ENCODE results near the gene ANKRD35.

ANKRD35 gene

DNA sequence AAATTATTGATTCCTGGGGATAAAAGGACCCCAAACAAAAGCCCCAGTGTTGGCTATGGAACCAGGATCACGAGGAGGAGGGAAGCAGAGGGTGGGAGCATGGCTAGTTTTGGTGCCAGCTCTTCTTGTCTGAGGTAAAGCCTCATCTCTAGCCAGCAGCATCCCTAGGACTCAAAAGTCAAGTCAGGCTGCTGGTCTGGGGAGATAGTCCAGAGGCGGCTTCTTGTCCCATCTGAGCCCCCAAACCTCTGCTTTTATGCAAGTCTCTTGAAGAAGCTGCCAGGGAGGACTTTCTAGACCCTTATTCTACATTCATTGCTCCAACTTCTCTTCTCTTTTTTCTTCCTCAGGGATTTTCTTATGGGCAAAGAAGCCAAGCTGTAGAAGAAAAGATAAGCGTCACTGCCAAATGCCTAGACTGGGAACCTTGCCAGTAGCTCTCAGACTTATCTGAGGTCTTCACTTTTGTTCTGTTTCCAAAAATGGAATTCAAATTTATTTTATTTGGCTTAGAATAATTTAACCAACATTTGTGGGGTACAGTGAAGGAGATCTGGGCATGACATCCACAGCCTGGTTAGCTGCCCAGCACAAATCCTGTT is 6.9 kb upstream of the ANKRD35 start:
- peak; percentile 72 for DNase-seq

DNA sequence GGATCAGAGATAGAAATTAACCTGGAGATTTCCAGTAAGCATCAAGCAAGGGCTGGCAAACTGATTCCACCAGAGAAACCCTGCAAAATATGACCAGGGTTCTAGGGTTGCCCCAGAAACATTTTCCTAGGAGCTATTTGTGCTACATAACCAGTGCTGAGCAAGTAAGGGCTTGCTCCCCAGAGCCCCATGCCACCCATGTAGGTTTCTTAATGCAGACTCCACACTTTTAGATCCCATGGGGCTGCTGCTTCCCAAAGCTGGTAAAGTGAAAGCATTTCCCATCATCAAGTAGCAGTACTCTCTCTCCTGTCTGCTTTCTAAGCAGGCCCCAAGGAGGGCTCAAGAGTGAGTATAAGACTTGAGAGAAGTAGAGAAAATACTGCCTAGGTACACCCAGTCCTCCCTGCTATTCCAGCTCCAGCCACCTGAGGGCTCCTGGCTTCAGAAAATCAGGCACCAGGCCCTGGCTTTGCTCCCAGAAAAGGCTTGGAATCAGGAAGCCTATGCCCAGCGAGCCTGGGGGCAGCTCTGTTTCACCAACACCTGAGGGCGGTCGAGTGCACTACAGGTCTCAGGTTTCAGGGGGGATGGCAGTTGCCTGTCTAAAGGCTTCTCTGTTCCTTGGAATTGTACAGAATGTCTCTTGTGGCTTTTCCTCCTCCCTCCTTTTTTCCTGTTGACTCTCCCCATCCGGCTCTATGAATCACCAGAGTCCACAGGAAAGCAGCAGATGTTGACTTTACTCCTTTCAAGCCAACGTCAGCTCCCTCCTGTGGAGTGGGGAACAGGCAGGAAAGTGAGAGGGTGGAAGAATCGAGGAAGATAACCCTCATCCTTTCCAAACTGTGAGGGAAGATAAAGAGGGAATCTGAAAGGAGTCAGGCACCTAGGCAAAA is 6.2 kb upstream of the ANKRD35 start:
- DNase-seq: peak; percentile 99

DNA sequence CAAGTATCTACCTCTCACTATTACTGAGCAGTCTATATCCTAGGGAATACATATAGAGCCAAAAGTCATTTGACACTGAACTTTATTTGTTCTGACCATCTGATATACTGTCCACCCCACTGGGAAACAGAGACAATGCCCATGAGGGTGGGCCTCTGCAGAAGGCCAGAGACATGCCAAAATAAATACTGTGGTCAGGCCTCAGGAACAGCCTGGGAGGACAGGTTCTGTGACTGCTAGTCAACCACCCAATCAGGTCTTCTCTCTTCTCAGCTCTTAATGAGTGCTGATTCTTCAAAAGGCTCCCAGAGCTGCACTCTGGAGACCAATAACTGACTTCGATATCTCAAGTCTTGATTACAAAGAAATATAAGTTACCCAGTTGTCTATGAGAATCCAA is 5.5 kb upstream of the ANKRD35 start:
- no peak for DNase-seq

DNA sequence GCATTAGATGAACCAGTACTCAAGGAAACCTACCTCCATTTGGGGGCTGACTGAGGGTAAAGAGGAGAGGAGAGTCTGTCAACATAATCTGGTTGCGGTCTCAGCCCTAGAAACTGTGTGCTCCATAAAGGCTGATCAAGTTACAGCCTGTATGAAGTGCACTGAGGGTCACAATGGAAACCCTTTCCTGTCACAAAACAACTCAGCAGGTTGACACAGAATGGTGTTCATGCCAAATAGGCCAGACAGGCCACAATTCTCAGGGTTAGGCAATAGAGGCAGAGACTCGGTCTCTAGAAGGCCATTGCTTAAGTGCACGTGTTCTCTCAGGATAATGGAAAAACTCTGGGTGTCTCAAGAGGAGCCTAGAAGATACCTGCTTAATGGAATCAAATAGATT is 4.1 kb upstream of the ANKRD35 start:
- DNase-seq: no peak

DNA sequence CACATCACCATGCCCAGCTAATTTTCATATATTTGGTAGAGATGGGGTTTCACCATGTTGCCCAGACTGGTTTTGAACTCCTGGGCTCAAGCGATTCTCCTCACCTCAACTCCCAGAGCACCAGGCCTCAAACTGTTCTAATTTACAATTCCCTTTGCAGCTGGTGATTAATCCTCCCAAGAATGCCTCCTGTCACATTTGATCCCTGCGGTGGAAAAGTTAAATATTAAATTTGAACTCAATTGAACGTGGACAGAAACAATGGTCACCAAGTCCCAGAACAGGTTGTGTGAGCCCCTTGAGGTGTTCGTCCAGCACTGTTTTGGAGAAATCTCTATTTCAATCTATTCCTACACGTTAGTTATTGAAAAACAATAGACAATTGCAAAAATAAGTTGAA is 2.0 kb upstream of the ANKRD35 start:
- no peak for DNase-seq

DNA sequence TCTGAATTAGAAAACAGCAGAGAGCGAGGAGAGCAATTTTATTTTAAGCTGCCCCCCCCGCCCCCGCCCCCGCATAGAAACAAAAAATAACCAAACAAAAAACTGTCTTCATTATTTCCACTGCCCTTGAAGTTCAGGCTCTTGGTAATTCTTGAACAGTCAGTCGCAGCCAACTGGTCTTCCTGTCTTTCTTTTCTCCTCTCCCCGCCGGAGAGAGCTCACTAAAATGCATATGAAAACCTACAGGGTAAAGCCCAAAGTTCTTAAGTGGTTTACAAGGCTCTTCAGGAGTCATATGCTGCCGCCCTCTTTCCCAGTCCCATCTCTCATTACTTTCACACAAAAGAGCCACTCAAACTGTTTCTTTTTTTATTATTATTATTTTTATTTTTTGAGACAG is 1.1 kb upstream of the ANKRD35 start:
- no peak for DNase-seq

DNA sequence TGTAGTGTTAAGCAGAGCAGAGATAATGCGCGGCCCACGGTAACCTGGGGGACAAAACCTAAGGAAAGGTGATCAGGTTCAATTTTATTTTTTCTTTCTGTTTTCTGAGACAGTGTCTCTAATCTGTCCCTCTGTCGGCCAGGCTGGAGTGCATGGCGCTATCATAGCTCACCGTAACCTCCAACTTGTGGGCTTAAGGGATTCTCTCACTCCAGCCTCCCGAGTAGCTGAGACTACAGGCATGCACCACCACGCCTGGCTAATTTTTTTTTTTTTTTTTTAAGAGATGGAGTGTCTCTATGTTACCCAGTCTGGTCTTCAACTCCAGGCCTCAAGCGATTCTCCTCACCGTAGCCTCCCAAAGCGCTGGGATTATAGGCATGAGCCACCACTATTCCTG is 724 bp upstream of the ANKRD35 start:
- no peak for DNase-seq

DNA sequence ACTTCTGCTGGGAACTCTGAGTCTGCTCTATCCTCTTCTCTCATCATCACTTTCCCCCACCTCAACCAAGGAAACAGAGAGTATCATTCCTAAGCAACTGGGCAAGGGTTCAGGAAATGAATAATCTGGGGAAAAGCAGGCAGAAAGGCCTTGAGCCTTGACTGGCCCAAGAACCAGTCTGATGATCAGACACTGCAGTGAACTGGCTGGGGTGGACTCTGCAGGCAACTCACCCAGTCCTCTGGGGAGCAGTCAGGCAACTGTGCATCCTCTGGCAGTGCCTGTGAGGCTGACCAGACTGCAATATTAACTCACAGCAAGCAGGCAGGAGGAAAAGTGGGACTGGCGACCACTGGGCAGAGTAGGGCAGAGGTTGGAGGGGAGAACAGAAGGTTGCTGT is 991 bp downstream of the ANKRD35 start:
- DNase-seq: peak; percentile 37

DNA sequence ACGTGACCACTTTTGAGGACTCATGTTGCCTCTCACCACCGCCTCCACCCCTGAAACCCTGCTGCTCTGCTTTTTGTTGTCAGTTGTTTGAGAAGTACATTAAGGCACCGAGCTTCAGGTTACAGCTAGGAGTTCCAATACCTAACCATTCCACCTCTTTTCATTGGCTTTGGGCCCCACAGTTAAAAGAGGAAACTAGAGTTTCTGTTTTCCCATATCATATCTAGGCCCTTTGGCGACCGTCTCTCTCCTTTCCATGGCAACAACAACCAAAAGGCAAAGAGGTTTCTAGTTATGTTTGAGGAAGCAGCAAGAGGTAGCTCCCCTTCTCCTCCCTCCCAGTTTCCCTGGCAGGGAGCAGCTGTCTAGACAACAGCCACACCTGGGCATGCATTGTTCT is 5.9 kb downstream of the ANKRD35 start:
- DNase-seq: no peak

DNA sequence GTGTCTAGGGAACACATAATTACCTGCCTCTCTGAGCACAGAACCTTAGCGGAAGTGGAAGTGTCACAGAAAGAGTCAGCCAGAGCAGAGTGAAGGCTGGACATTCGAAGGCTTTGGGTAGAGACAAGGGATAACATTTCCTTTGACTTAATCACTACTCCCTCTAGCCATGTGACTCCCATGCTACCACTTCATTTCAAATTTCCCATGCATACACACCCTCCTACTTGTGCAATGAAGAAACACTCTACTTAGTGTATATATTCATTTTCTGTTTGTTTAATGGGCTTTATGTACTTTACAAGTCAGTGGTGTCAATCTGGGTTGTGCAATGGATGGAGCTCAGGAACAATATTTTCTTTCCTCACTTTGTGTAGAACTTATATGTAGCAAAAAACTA is 6.9 kb downstream of the ANKRD35 start:
- DNase-seq: peak; percentile 35

DNA sequence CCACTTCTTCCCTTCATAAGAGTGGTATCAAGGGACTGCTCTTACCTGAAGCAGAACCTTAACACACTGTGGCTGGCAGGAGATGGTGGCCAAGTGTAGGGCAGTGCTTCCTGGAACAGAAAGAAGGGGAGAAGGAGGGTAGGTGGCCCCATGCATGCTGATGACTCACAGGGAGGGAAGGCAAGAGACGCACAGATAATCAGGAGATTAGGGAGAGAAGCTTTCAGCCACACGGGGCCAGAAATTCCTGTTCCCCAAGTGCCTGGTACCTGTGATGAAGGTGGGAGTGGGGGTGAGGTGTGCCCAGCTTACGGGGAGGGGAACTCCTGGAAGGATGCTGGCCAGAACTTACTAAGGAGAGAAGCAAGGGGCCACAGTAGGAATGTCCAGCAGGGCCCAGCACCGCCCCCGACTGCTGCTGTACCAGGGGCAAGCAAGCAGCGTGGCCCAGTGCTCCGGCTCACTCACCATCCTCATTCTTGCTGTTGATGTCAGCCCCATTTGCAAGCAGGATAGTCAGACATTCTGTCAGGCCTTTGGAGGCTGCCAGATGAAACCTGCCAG is 7.7 kb downstream of the ANKRD35 start:
- DNase-seq: peak; percentile 73

DNA sequence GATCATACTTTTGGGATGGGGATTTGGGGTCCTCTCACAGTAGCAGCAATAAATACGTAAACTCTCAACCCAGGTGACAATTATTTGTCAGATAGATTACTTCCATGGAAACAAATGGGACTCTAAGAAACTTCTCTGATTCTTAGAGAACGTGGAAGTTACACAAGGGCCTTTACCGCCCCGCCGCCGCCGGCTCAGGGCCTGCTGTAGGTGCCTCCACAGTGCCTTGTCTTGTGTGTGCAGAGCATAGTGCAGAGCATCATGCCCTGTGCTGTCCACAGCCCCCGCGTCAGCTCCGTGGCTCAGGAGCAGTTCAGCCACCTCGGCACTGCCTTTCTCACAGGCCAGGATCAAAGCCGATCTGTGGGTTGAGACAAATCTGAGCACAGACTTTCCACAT is 11.0 kb downstream of the ANKRD35 start:
- no peak for DNase-seq

DNA sequence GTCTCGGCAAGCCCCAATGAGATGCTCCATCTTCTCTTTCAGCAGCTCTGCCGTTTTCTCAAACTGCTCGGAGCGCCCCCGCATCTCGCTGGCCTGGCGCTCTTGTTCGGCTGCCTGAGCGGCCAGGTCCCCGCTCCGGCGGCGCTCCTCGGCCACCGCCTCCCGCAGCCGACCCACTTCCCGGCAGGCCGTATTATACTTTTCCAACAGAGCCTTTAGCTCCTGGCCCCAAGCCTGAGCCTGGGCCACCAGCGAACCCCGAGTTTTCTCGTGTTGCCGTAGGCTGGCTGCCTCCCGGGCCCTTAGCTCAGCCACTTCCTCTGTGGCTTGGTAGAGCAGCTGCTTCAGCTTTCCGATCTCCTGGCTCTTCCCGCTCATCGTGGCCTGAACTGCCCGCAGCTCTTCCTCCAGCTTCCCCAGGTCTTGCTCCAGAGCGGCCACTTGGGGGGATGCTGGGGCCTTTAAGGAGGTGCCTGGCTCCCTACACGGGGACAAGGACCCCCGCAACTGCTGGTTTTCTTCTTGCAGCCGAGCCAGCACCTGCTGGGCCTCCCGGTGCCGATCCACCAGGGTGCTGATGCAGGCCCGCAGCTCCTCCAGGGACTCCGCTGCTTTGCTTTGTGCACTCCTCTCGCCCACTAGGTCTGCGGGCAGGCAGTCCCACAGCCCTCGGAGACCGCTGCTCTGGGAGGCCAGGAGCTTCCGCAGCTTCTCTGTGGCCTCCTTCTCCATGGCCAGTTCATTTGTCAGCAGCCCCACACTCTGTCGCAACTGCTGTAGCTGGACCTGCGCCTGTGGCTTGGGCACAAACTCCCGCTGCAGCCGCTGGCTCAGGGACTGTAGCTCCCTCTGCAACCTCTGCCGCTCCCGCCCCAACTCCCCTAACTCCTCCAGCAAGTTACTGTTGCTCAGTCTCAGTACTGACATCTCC is 13.4 kb downstream of the ANKRD35 start:
- no peak for DNase-seq

DNA sequence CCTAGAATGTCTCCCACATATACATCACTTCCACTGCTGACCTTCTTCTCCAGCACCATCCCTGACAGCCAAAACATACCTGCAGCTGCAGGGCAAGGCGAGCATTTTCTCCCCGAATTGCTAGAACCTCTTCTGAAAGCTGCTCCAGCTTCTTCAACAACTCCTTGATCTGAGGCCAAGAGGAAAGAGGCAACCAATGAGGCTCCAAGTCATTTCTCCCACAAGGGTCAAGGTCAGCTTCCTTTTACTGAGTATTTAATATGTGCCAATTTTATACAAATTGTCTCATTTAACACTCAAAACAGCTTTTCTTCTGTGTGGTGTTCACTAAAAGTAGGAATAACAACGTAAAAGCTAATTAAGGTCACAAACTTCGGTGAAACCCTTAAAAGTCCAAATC is 17.4 kb downstream of the ANKRD35 start:
- DNase-seq: no peak

DNA sequence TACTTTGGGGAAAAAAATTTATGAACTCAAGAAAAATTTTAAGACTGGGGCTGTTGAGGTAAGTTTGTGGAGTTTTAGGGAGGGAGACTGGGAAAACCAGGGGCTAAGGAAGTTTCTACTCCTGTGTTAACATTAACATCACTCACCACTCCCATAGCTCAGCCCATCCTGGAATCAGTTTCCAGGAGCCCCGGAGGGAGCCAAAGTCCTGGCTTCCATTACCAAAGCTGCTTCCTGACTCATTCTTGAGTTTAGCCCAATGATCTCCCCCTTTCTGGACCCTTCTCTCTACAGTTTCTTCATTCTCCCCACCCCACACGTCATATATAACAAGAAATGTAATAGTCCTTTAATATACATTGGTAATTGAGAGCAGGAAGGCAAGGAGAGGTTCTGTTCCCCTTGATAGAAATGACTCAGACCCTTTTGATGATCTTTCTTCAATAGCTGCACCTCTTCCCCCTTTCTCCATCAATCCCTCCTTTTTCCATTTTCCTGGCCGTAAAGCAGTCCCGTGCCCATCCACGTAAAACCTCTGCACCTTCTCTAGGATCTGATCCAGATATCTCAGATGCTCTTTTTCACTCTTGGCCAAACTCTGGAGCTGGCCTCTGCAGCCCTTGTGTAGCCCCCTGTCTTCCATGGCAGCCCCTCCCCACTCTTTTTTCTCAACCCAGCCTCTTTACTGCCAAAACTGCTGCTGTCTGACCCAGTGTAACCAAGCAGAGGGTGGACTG is 22.2 kb downstream of the ANKRD35 start:
- no peak for DNase-seq

DNA sequence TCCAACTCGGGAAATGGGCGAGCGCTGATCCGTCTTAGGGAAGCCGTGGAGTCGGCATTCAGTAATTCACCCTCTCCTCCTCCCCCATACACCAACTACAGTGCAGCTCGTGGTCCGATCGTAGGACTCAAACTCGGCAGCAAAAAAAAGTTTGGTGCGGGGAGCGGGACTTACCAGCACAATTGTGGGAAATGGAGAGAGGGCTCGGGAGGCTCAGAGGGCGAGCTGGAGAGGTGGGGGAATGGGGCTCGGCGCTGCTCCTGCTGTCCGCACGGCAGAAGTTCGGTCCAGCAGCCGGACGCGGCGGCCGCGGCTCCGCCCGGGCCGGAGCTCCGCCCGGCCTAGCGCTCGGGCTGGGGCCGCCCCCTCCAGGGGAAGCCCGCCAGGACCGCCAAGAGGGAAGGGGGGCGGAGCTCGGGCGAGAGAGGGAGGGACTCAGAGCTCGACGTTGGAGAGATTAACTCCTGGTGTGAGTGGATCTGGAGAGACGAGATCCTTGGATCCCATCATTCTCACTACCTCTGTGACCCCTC is 26.1 kb downstream of the ANKRD35 start:
- peak; percentile 87 for DNase-seq

DNA sequence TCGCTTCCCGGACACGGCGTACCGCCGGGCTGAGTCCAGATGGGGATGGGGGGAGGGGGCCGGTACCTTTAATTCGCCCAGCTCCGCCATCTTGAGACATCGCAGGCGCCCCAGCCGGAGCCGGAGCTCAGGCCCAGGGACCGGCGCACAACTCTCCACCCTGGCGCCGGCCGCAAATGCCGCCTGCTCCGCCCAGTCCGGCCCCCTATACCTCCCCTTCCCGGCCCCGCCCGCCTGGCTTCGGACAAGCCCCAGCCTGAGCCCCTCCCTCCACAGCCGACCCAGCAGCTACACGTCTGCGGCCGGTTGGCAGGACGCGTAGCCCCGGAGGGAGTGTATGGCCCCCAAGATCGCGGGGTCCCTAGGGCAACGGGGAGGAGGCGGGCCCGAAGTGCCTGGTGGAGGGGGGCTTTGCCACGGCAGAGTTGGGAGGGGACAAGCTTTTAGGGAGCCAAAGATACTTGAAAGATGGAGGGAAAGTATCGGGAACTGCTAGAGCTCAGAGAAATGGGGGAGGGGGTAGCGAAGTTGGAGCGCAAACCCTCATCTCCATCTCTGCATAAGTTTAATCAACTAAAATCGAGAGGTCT is 26.7 kb downstream of the ANKRD35 start, which contains the start of gene PIAS3:
Gene PIAS3 (minus strand): TSS at position 181 of the 590 bp plus-strand sequence. CDS start 91 bp downstream, at position 90.
- peak; percentile 91 for DNase-seq

DNA sequence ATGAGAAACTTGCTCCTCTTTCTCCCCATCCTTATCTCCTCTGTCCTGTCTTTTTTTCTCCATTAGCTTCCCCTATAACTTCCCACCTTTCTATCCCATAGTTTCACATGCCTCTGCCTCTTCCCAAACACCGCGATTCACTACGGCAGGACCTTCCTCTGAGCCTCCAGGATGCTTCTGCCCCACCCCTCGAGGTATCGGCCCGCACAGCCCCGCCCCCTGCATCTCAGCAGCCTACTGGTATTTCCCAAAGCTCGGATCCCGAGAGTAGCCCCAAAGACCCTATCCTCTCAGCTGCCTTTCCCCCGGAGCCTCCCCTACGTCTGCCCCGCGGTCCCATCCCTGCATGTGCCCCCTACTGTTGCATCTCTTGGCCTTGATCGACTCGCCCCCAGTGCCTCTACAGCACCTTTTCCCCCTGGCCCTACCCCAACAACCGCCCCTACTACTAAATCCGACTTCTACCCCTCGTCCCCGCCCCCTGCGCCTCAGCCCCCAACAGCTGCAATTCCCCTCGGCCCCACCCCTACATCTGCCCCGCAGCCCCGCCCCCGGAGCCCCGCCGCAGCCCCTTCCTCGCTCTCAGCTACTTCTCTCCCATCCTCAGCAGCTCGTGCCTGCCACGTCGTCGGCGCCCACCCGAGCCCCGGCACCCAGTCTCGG is 27.3 kb downstream of the ANKRD35 start:
- peak; percentile 25 for DNase-seq

DNA sequence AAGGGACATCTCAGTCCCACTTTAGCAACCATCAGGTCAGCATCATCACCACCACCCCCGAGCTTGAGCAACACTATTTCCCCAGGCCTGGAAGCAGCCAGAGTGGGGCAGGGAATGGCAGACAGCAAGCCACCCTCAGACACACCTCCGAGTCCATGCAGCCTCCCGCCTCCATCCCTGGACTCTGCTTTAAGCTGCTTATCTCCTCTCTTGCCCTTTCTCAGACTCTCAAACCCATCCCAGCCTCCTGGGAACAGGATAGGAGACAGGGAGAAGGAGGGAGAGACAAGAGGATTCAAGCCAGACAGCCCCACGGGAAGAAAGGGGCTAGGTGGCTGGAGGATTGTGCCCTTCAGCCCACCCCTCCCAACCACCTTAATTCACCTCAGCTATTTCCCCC is 28.5 kb downstream of the ANKRD35 start:
- no peak for DNase-seq

DNA sequence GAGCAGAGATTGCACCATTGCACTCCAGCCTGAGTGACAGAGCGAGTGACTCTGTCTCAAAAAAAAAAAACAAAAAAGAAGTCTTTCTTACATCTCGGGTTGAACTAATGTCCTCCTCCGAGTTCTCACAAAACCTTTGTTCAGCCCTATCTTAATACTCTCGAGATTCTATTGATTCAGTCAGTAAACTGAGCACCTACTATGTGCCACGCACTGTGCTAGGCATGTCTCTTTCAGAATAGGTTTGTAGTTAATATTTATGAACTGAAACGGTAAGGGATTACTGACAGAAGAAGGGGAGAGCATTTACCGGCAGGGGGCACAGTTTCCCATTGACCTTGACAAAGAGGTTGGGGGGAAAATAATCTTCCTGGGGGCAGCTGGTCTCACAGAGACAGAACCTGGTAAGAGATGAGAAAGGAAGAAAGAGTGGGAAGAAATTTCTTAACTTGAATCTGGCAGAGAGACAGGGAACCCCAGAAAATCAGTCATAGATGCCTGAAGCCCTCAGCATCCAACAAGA is 30.2 kb downstream of the ANKRD35 start:
- DNase-seq: no peak

Measured in NCI-H226 (cell line).